ENCODE measurements around the gene GPR87.
A peak's percentile ranks its signal among the peaks of the same experiment; 100 is the strongest.

GPR87 gene

DNA sequence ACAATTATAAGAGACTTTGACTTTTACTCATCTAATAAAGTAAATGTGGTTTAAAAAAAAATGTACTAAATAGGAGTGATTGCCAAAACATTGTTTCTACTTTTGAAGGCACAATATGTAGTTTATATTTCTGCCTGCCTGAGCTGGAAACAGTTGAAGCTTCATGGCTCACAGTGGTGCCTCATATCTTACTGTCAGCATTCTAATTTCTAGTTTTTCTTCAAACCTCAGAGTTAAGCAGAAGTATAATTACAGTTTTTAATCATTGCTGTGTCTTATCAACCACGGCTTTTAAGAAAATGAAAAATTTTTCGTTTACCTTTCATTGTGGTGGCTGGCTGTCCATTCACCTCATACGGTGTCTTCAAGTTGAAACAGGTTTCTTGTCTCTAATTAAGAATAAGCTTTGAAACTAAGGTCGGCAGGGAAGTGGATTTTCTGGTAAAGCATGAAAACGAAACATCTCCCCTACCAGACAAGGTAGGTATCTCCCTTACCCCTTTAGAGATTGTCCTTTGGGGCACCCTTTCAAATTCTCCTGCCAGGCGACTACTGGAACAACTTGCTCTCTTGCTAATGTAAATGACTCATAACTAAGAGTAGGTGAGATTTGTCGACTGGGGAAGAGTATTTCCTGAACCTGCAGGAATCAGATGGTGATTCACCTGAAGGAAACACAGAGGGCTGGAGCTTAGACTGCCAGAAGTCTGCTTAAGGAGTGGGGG, at the start of gene GPR87:
GPR87 (minus strand) TSS at position 554 of the 725 bp plus-strand sequence. CDS start 16,720 bp downstream, outside the sequence.
- no peak for DNase-seq (ENCODE audit: low spot score)

- no peak for DNase-seq (ENCODE audit: low spot score)
Observed at GRCh38 chr3:151362751-151363174, 46.1 kb upstream of the GPR87 start.

- no peak for DNase-seq (ENCODE audit: low spot score)
Observed at GRCh38 chr3:151357463-151357850, 40.8 kb upstream of the GPR87 start.

- no peak for DNase-seq (ENCODE audit: low spot score)
Observed at GRCh38 chr3:151356794-151357462, 40.3 kb upstream of the GPR87 start.

DNA sequence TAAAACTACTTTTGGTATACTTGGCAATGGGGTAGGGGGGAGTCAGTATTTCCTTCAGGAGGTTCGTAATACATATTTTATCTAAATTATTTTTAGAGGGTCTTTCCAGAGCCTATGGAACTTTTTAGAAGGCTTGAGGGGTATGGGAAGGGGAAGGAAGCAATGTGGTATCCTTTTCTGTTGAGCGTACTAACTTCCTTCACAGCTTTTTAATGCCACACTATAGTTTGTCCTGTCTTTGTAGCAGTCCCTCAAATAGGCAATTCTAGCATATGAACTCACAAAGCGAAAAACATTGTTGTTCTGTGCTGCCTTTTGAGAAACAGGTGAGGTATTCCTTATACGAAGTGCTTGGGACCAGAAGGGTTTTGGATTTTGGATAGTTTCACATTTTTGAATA, 35.0 kb upstream of the GPR87 start:
- DNase-seq (ENCODE audit: low spot score), result no peak

DNA sequence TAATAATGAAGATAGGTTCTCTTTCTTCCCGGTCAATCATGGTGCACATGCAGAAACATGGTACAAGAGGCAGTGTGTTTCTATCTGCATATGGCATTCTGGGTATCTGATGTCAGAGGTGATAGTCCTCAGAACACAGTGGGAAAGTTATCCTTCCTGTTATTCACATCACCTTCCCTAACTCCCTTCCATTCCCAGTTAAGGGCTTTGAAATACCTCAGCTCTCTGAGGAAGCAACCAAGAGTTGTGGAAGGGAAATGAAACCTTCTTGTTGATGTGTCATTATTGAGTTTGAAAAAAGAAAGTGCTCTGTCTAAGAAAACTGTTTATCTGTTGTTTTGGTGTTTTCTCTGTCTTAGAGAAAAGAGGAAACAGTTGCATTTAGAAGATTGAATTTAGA, 34.6 kb upstream of the GPR87 start:
- DNase-seq (ENCODE audit: low spot score), result no peak

- no peak for DNase-seq (ENCODE audit: low spot score)
Observed at GRCh38 chr3:151350656-151351055, 34.0 kb upstream of the GPR87 start.

- no peak for DNase-seq (ENCODE audit: low spot score)
Observed at GRCh38 chr3:151347432-151347831, 30.8 kb upstream of the GPR87 start.

GRCh38 chr3:151346292-151346691, 29.7 kb upstream of the GPR87 start:
- DNase-seq (ENCODE audit: low spot score), result no peak

GRCh38 chr3:151345859-151346258, 29.2 kb upstream of the GPR87 start:
- DNase-seq (ENCODE audit: low spot score), result no peak

DNA sequence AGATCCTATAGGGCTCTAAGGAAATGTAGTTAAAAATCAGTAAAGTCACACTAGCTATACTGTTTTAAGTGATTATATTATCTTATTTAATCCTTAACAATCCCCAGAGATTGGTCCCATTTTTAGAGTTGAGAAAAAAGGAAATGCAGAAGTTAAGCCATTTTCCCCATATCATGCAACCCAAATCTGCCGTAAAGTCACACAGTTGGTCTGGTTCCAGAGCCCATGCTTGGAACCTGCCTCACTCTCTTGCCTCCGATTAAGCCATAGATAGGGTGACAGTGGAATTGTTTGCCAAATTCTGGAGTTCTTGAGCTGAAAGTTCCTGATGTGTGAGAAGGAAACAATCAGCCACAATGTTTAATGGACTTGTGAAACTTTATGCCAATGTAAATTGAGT, 15.1 kb upstream of the GPR87 start:
- no peak for DNase-seq (ENCODE audit: low spot score)

DNA sequence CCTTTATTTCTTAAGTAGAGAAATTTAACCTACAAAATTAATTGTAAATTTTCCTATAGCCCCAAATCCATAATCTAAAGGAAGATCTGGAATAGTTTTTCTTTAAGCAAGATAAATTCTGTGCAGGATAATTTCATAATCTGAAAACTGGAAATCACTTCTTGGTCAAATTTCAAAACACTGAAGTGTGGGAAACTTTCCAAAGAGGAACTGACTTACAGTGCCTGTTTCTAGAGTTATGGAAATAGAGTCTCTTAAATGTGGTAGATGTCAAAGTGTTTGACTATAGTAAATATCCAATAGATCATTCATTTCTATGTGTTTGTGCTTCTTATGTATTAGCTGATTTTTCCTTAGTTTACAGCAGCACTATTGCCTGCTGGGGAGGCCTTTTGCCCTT, 14.3 kb upstream of the GPR87 start:
- DNase-seq (ENCODE audit: low spot score), result no peak

- no peak for DNase-seq (ENCODE audit: low spot score)
Observed at GRCh38 chr3:151330379-151330778, 13.8 kb upstream of the GPR87 start.

GRCh38 chr3:151329363-151329762, 12.7 kb upstream of the GPR87 start, which contains the start of gene P2RY13:
TSS of gene P2RY13 (minus strand) at chr3:151329549. CDS start at chr3:151329528, 21 bp downstream.
- DNase-seq (ENCODE audit: low spot score), result no peak

DNA sequence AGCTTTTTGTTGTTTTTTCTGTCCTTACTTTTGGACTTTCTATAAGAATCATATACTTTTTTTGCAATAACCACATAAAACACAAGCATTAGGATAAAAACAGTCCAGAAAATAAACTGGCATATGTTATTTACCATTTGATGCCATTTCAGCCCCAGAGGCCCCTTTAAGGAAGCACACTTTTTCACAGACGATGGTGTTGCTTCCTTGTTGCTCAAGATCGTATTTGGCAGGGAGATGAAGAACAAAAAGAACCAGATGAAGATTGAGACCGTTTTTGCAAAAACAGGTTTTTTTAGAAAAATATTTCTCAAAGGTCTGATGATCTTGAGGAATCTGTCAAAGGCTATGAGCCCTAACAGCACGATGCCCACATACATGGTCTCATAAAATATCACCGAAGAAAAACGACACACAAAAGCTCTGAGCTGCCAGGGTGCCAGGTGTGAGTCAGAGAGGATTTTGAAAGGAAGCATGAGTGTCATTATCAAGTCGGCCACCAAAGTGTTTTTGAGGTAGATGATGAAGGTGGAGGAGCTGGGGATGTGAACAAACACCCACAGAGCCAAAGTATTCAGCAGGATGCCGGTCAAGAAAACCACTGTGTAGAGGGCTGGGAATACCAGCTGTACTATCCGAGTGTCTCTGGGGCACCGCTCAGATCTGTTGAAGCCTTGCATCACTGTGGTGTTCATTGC, 11.8 kb upstream of the GPR87 start:
- no peak for DNase-seq (ENCODE audit: low spot score)

- peak; percentile 6 for DNase-seq (ENCODE audit: low spot score)
Observed at GRCh38 chr3:151327571-151328198, 11.1 kb upstream of the GPR87 start.

DNA sequence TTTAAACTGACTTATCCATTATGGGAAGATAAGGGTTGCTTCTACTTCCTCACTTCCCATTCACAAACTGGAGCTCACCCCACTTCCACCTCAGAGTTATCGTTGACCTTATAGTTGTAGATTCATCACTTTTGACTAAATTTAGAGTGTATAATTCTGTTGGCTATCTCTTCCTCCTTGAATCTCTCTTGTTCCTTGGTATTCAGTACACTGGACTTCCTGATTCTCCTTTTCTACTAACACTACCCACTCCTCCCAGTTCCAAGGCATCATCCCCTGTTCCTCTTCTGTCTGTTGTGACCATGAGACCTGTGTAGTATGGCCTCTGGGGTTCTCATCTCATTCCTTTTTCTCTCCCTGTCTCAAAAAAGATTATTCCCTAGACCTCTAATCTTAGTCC, 5.9 kb upstream of the GPR87 start:
- no peak for DNase-seq (ENCODE audit: low spot score)

- no peak for DNase-seq (ENCODE audit: low spot score)
Observed at GRCh38 chr3:151321526-151321925, 4.9 kb upstream of the GPR87 start.

- no peak for DNase-seq (ENCODE audit: low spot score)
Observed at GRCh38 chr3:151320131-151320530, 3.5 kb upstream of the GPR87 start.

GRCh38 chr3:151319628-151320027, 3.0 kb upstream of the GPR87 start:
- DNase-seq (ENCODE audit: low spot score), result no peak

GRCh38 chr3:151318991-151319390, 2.4 kb upstream of the GPR87 start:
- DNase-seq (ENCODE audit: low spot score), result no peak

DNA sequence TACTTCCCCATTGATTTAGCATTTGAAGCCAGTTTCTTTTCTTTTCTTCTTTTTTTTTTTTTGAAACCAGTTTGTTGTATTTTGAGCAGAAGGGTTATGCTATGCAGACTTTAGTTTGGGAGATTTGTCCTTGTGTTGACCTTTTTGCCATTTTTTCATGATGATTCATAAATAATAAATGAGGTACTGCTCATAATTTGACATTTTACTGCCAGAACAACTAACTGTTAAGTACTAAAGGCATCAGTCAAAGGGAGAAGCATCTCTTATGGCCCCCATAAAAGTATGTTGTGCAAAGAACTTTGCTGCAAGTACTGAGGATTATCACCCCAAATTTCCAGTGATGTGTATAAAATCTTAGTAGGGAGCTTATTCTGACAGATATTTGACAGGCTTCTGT, 1.7 kb upstream of the GPR87 start:
- no peak for DNase-seq (ENCODE audit: low spot score)

DNA sequence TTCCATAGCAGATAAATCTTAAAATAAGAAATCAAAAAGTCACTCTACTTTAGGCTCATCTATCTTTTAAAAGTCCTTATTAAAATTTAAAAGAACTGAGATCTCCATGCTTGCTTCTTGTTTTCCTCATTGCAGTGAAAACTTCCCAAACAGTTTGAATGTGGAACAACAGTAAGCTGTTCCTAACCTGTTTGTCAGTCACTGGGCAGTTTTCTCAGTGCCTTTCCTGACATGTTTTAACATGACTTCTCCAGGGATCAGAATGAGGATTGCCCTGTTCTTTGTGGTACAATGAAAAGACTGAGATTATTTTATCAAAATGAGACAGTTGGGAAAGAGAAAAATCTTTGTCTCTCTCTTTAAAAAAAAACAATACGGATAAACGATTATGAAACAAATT, 774 bp downstream of the GPR87 start:
- no peak for DNase-seq (ENCODE audit: low spot score)
